SK-N-SH treated with all-trans-retinoic acid at 6 μM for 48 hours (cell line): Measurements from ENCODE around the gene FBLL1.
"Not testable (repeated sequence)": the region's sequence is repeated elsewhere in the genome, so short reads cannot be mapped to it uniquely, and the experiment has no call there.

Experiments used
- ATAC-seq: fragments of 200-7000 bp; cut with Tn5 transposase; 3 replicates; pipeline ENCODE4 v1.9.1; 2020; ENCODE audit warnings: mild to moderate bottlenecking, moderate library complexity
- BACH2 ChIP-seq: fragments of 250-450 bp; sonication (Bioruptor Pico); IDR thresholded peaks from 2 replicates; pipeline ENCODE4 v1.9.0; 2021; ENCODE audit warnings: mild to moderate bottlenecking, borderline replicate concordance
- CSDC2 ChIP-seq: fragments of 250-450 bp; sonication (Bioruptor Pico); IDR thresholded peaks from 2 replicates; pipeline ENCODE4 v1.5.0; 2020; ENCODE audit warnings: mild to moderate bottlenecking, moderate library complexity
- ESRRG ChIP-seq: fragments of 250-450 bp; sonication (Bioruptor Pico); IDR thresholded peaks from 2 replicates; pipeline ENCODE4 v1.6.1; 2021; ENCODE audit warnings: mild to moderate bottlenecking
- GLIS3 ChIP-seq: fragments of 250-450 bp; sonication (Bioruptor Pico); IDR thresholded peaks from 2 replicates; pipeline ENCODE4 v1.5.0; 2020; ENCODE audit warnings: mild to moderate bottlenecking, moderate library complexity
- ISL1 ChIP-seq: fragments of 250-450 bp; sonication (Bioruptor Pico); IDR thresholded peaks from 2 replicates; pipeline ENCODE4 v2.1.2; 2022; ENCODE audit warnings: mild to moderate bottlenecking, moderate library complexity
- OSR1 ChIP-seq: fragments of 250-450 bp; sonication (Bioruptor Pico); IDR thresholded peaks from 2 replicates; pipeline ENCODE4 v1.8.0; 2022; ENCODE audit warnings: moderate library complexity, mild to moderate bottlenecking, inconsistent platforms
- PATZ1 ChIP-seq: fragments of 250-450 bp; sonication (Bioruptor Pico); IDR thresholded peaks from 2 replicates; pipeline ENCODE4 v1.8.0; 2020; ENCODE audit warnings: mild to moderate bottlenecking, moderate library complexity, borderline replicate concordance
- POU6F1 ChIP-seq: fragments of 250-450 bp; sonication (Bioruptor Pico); IDR thresholded peaks from 2 replicates; pipeline ENCODE4 v1.8.0; 2021; ENCODE audit warnings: low read depth, mild to moderate bottlenecking, moderate library complexity, borderline replicate concordance
- PPARA ChIP-seq: fragments of 250-450 bp; sonication (Bioruptor Pico); IDR thresholded peaks from 2 replicates; pipeline ENCODE4 v1.5.0; 2020; ENCODE audit warnings: mild to moderate bottlenecking, borderline replicate concordance
- RARB ChIP-seq: fragments of 250-450 bp; sonication (Bioruptor Pico); IDR thresholded peaks from 2 replicates; pipeline ENCODE4 v1.8.0; 2021; ENCODE audit warnings: mild to moderate bottlenecking, moderate library complexity
- TSHZ2 ChIP-seq: fragments of 250-450 bp; sonication (Bioruptor Pico); IDR thresholded peaks from 2 replicates; pipeline ENCODE4 v1.5.0; 2020; ENCODE audit warnings: mild to moderate bottlenecking, moderate library complexity
- ZC3H10 ChIP-seq: fragments of 250-450 bp; sonication (Bioruptor Pico); IDR thresholded peaks from 2 replicates; pipeline ENCODE4 v1.5.1; 2021; ENCODE audit warnings: mild to moderate bottlenecking, moderate library complexity
- ZFP3 ChIP-seq: fragments of 250-450 bp; sonication (Bioruptor Pico); IDR thresholded peaks from 2 replicates; pipeline ENCODE4 v1.5.0; 2020; ENCODE audit warnings: mild to moderate bottlenecking, moderate library complexity
- ZFP30 ChIP-seq: fragments of 450-650 bp; formaldehyde crosslinking; IDR thresholded peaks from 2 replicates; pipeline ENCODE4 v1.5.0; 2022; ENCODE audit warnings: mild to moderate bottlenecking, moderate library complexity
- ZNF565 ChIP-seq: fragments of 450-650 bp; formaldehyde crosslinking; conservative IDR thresholded peaks from 2 replicates; pipeline ENCODE4 v1.5.0; 2020; ENCODE audit warnings: low read depth, mild to moderate bottlenecking, moderate library complexity
- ZNF8 ChIP-seq: fragments of 450-650 bp; formaldehyde crosslinking; IDR thresholded peaks from 2 replicates; pipeline ENCODE4 v1.5.0; 2020; ENCODE audit warnings: mild to moderate bottlenecking, moderate library complexity
- TF ChIP-seq, protein P1 (sequence below): fragments of 250-450 bp; sonication (Bioruptor Pico); IDR thresholded peaks from 2 replicates; pipeline ENCODE4 v1.5.1; 2020; ENCODE audit warnings: low read depth, mild to moderate bottlenecking, moderate library complexity
- TF ChIP-seq, protein P2 (sequence below): fragments of 250-450 bp; sonication (Bioruptor Pico); IDR thresholded peaks from 2 replicates; pipeline ENCODE4 v1.5.1; 2021; ENCODE audit warnings: mild to moderate bottlenecking, moderate library complexity

Gene FBLL1

DNA sequence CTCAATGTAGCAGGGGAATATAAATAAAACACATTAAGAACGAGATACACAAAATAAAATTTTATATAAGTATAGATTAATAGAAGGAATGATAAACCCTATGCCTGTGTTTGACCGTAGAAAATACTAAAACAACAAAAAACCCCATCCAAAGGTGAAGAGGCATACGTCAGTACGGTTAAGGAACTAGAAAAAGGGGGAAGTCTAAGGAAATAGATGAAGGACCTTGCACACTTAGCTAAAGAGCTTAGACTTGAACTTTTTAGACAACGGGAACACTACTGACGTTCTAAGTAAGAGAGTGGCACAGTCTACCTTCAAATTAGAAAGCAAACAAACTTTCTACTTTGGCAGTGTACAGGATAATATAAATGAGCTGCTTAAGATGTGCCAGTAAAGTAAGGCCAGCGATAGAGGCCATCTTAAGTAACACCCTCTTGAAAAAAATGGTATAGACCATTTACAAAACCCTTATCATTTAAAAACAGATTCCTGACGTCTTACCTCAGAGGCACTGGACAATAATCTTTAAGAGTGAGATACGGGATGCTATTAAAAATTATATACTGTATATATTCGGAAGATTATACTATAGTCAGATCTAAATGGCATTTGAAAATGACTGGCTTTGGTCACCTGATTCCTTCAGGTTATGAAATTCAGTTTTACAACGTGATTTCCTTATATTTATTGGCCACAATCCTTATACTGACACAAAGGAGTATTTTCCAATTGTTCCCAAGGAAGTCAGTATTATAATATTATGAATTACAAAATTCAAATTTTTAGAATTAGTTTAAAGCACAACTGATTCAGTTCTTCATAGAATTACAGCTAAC lies 41.6 kb downstream of the FBLL1 start:
- ATAC-seq, result no peak
- TF ChIP-seq ISL1 (no peak), BACH2 (CRISPR knock-in tag) (no peak), ZNF565 (CRISPR knock-in tag) (no peak)

GRCh38 chr5:168573663-168574062 lies 44.6 kb downstream of the FBLL1 start:
- not testable (repeated sequence) for ATAC-seq

DNA sequence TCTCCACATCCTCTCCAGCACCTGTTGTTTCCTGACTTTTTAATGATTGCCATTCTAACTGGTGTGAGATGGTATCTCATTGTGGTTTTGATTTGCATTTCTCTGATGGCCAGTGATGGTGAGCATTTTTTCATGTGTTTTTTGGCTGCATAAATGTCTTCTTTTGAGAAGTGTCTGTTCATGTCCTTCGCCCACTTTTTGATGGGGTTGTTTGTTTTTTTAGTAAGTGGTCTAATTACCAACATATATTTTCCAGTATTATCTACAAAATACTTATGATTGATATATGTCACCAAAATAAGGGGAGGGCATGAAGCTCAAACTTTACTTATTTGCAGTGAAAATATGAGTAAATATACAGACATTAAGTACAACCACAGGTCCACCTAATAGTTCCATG lies 45.1 kb downstream of the FBLL1 start:
- not testable (repeated sequence) for ATAC-seq

DNA sequence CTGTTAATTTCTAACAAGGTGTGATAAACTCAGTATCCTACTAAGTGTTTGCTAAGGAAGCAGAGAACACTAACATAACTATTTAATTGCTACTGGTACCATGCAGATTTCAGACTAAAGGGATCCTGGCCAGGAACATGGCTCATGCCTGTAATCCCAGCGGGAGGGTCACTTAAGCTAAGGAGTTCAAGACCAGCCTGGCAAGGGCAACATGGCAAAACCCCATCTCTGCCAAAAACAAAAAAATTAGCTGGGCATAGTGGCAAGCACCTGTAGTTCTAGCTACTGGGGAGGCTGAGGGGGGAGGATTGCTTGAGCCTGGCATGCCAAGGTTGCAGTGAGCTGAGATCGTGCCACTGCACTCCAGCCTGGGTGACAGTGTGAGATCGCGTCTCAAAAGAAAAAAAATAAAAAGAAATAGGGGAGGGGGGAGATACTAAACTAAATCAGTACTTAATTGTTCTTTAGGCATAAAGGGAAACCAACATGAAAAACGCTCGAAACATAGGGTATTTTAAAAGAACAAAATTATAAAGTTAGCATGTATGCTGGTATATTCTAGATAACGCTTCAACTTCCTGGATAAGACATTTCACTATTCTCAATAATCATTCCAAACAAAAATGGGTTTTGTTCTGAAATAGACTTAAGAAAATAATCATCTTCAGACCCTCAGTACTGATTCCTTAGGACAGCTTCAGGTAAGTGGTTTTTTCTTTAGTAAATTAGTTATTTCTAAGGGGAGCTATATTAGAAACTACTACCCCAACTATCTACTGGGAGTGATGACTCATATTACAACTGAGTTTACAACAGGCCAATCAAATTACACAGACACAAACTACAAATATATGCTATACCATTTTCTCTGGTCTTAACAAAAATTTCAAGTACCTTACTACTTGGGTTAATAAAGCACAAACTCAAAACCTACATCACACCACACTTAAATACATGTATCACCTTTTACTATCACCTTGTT lies 46.6 kb downstream of the FBLL1 start:
- ATAC-seq, result no peak
- TF ChIP-seq, protein P1, sequence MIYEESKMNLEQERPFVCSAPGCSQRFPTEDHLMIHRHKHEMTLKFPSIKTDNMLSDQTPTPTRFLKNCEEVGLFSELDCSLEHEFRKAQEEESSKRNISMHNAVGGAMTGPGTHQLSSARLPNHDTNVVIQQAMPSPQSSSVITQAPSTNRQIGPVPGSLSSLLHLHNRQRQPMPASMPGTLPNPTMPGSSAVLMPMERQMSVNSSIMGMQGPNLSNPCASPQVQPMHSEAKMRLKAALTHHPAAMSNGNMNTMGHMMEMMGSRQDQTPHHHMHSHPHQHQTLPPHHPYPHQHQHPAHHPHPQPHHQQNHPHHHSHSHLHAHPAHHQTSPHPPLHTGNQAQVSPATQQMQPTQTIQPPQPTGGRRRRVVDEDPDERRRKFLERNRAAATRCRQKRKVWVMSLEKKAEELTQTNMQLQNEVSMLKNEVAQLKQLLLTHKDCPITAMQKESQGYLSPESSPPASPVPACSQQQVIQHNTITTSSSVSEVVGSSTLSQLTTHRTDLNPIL, result no peak
- no peak for TF ChIP-seq PPARA (CRISPR knock-in tag)
- TF ChIP-seq ZNF8 (CRISPR knock-in tag), result no peak
- TF ChIP-seq OSR1 (CRISPR knock-in tag), result no peak
- TF ChIP-seq ZC3H10 (CRISPR knock-in tag), result no peak
- no peak for TF ChIP-seq GLIS3 (CRISPR knock-in tag)
- no peak for TF ChIP-seq POU6F1 (CRISPR knock-in tag)
- TF ChIP-seq RARB, result no peak
- TF ChIP-seq ZNF565 (CRISPR knock-in tag), result no peak
- no peak for TF ChIP-seq CSDC2 (CRISPR knock-in tag)
- TF ChIP-seq TSHZ2 (CRISPR knock-in tag), result no peak
- no peak for TF ChIP-seq ZFP3 (CRISPR knock-in tag)
- no peak for TF ChIP-seq BACH2 (CRISPR knock-in tag)
- TF ChIP-seq ESRRG (CRISPR knock-in tag), result no peak
- no peak for TF ChIP-seq ISL1
- TF ChIP-seq, all 23 proteins: peak for 0

DNA sequence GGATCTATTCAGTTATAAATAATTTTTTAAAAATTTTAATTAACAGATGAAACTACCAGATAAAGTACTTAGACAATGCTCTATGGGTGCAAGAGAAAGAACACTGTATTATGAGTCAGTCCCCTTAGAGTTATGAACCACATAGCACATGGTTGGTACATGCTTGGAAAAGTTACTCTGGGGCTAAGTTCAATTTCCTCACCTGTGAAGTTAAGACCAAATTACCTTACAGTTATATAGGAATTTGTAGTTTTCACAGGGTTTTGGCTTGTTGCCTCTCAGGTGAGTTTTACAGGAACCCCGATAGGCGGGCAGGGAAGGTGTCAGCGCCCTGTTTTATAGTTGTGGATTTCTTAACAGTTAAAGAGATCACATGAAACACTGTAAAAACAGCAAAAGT lies 48.9 kb downstream of the FBLL1 start:
- ATAC-seq, result no peak
- TF ChIP-seq, protein P2, sequence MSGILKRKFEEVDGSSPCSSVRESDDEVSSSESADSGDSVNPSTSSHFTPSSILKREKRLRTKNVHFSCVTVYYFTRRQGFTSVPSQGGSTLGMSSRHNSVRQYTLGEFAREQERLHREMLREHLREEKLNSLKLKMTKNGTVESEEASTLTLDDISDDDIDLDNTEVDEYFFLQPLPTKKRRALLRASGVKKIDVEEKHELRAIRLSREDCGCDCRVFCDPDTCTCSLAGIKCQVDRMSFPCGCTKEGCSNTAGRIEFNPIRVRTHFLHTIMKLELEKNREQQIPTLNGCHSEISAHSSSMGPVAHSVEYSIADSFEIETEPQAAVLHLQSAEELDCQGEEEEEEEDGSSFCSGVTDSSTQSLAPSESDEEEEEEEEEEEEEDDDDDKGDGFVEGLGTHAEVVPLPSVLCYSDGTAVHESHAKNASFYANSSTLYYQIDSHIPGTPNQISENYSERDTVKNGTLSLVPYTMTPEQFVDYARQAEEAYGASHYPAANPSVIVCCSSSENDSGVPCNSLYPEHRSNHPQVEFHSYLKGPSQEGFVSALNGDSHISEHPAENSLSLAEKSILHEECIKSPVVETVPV (CRISPR knock-in tag), result no peak
- TF ChIP-seq ZFP30 (CRISPR knock-in tag) (no peak), GLIS3 (CRISPR knock-in tag) (no peak), PATZ1 (CRISPR knock-in tag) (no peak)
